Activated CD4-positive, alpha-beta T cell treated with anti-CD3 and anti-CD28 coated beads, Interleukin-2, amount 50 U/mL, for 24 hours (primary cell): ENCODE results near the gene GEMIN7.
A peak's percentile ranks its signal among the peaks of the same experiment; 100 is the strongest.
"Not testable (repeated sequence)": the region's sequence is repeated elsewhere in the genome, so short reads cannot be mapped to it uniquely, and the experiment has no call there.

ENCODE experiments used
- DNase-seq, 2 donors: peaks; one replicate each; pipeline ENCODE4 v3.0.0-alpha.2; 2020; ENCODE audit warnings: low read depth in 1 of 2, low spot score in 1 of 2

The GEMIN7 gene

GRCh38 chr19:45103156-45103507 lies 24.1 kb downstream of the GEMIN7 start:
- no peak for DNase-seq

DNA sequence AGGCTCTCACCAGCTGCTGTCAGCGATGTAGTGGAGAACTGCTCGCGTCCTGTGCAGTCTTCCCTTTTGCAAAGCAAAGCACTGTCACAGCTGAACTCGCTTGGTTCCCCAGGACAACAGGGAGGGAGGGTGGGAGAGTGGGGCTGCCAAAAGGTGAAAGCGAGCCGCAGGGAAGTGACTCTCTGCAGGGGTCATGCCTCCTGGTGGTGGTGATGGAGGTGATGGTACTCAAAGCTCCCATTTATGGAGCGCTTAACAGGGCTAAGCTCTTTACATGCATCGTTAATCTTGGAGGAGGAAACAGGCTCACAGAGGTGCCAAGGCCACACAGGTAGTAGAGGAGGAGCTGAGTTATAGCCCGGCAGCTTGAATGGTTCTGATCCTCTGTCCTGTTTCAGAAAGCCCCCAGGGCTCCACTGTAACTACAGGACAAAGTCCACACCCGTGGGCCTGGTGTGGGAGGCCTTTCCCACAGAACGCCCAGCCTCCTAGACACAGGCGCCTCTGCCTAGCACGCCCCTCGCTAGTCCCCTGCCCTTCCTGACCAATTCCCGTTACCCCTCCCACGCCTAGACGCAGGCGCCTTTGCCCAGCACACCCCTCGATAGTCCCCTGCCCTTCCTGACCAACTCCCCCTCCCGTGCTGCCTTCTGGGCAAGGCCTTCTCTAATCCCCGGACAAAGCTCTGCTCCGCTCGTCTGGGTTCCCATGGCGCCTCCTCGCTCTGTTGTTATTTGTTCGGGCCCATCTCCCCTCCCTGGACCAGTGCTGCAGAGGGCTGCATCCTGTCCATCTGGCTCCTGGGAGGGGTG lies 24.7 kb downstream of the GEMIN7 start:
- no peak for DNase-seq

- no peak for DNase-seq
Measured at GRCh38 chr19:45104658-45105349, 25.7 kb downstream of the GEMIN7 start.

DNA sequence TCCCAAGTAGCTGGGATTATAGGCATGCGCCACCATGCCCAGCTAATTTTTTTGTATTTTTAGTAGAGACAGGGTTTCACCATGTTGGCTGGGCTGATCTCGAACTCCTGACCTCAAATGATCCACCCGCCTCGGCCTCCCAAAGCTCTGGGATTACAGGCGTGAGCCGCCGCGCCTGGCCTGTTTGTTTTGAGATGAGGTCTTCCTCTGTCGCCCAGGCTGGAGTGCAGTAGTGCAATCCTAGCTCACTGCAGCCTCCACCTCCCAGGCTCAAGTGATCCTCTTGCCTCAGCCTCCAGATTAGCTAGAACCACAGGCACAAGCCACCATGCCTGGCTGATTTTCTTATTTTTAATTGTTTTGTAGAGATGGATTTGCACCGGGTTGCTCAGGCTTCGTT lies 27.3 kb downstream of the GEMIN7 start:
- not testable (repeated sequence) for DNase-seq

- no peak for DNase-seq
Measured at GRCh38 chr19:45107621-45108150, 28.6 kb downstream of the GEMIN7 start.

GRCh38 chr19:45110851-45111266 lies 31.8 kb downstream of the GEMIN7 start:
- no peak for DNase-seq

DNA sequence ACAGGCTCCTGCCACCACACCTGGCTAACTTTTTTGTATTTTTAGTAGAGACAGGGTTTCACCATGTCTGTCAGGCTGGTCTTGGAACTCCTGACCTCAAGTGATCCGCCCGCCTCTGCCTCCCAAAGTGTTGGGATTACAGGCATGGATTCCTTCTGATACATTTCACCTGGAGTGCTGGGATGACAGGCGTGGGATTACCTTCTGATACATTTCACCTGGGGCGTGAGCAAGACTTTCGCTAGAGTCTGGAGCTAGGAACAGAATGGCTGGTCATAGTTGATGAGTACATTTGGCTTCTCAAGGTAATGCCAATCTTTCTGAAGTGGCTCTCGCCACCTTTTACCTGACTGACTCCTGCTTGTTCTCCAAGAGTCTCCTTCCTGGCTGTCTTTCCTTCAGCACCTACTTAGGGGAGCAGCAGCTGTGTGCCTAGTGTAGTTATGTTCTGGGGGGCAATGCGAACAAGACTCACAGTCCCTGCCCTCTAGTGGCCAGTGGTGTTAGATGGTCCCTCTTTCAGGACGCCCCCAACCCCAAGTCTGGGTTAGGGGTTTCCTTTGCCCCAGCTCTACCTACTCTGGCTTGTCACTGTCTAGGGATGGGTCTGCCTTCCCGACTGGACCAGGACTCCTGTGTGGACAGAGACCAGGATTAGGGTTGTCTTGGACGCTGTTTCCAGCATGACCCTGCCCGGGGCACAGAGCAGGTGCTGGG lies 33.2 kb downstream of the GEMIN7 start:
- no peak for DNase-seq

DNA sequence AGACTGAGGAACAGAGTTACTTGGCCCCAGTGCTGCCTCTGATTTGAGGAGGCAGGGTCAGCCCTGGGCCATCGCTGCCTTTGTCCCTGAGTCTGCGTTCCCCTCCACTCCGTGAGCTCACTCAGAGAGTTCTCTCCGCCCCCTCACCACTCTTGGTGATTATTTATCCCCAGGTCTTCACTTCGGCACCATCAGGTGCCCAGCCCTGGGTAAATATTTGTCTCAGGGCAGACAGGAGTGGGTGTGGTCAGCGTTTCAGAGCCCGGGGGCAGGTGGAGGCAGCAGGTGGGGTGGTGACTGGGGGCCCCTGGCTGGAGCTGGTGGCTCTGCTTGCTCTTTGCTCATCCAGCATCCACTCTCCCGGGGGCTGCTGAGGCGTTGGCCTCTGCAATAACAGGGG lies 34.6 kb downstream of the GEMIN7 start:
- DNase-seq = no peak

DNA sequence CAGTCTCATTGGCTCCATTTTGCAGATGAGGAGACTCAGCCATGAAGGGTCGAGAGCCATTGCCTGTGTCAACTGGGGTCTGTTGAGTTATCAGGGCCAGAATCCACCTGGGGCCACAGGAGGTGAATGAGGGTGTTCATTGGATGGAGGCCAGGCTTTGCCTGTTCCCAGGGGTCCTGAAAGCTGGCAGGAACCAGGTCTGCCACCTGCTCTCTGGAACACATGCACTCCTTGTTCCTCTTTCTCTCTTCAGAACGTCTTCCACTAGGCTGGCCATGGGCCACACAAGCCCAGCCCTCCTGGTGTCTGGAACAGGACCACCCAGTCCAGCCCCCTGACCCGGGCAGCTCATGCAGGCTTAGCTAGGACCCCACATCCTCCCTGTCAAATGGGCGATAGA lies 35.1 kb downstream of the GEMIN7 start:
- no peak for DNase-seq

DNA sequence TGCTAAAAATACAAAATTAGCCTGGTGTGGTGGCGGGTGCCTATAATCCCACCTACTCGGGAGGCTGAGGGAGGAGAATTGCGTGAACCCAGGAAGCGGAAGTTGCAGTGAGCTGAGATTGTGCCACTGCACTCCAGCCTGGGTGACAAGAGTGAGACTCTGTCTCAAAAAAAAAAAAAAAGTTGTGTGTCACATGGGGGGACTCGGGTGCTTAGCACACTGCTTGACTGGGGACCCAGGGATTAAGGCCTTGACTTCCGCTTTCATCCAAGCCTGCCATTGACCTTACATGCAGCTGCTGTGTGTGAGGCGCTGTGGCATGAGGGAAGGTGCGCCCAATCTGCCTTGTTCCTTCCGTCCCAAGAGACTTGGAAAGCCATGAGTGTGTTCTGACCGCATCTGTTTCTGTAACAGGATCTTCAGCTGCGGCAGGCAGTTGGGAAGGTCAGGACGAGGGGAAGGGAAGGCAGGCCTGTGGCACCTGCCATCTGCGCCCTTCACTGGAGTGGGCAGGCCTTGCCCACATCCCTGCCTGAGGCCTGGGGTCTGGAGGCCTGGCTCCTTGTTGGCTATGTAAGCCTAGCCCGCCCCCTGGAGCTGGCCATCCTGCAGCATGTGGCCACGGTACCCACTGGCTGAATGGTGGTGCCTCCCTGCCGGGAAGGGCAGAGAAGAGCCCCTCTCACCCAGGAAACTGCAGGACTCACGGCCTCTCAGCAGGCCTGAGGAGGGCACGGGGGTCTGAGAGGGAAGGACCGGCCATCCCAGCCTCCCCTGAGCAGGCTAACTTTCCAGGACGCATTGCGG lies 37.0 kb downstream of the GEMIN7 start:
- DNase-seq = no peak

DNA sequence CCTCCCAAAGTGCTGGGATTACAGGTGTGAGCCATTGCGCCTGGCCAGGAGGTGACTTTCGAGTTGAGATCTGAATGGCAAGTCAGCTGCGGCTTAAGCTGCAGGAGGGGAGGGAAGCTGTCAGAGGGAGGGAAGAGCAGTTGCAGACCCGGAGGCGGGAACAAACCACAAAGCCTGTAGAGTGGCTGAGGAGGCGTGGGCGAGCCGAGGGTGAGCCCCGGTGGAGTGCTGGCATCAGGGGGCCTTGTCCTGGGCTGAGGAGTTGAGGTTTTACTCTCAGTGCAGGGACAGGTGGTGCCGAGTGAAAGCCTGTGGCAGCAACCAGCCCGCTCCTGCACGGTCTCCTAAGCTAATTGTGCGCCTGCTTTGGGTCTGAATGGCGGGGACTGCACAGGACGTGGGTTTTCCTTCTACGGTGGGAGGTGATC lies 38.1 kb downstream of the GEMIN7 start:
- DNase-seq = peak; percentile 16 to 33

GRCh38 chr19:45117671-45118070 lies 38.6 kb downstream of the GEMIN7 start:
- DNase-seq = no peak

DNA sequence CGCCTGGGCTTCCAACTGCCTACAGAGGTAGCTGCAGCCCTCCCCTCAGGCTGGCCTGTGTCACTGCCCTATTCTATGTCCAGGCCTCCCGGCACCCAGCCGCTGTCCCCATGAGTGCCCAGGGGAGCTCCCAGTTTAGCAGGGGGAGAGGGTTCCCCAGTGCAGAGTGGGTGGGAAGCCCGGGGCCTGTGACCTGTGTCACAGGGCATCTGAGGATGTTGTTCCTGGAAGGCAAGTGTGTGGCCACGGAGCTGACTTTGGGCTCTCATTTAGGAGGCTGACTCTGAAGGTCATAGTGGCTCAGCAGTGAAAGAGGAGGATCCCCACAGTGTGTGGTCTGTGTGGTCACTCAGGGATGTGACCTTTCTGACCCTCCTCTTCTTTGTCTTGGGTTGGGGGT lies 39.0 kb downstream of the GEMIN7 start:
- no peak for DNase-seq

DNA sequence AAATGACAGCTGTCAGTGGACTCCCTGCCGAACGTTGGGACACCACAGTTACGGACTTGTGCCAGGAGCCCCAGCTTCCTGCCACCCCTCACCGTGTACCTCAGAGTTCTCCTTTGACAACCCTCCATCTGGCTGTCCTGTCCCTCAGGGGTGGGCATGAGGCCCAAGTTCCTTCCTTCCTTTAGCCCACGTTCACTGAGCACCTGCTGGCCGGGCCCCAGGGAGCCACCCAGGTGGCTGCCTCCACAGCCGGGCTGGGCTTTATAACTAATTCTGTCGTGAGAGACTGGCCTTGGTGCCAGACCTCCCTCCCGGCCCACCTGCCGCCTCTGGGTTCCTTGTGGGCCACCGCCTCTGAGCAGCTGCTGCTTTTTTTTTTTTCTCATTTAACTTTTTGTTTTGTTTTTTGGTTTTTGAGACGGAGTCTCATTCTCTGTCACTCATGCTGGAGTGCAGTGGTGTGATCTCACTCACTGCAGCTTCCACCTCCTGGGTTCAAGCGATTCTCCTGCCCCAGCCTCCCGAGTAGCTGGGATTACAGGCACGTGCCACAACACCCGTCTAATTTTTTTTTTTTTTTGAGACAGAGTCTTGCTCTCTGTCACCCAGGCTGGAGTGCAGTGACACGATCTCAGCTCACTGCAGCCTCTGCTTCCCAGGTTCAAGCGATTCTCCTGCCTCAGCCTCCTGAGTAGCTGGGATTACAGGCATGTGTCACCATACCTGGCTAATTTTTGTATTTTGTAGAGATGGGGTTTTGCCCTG lies 39.7 kb downstream of the GEMIN7 start:
- DNase-seq = not testable (repeated sequence)

DNA sequence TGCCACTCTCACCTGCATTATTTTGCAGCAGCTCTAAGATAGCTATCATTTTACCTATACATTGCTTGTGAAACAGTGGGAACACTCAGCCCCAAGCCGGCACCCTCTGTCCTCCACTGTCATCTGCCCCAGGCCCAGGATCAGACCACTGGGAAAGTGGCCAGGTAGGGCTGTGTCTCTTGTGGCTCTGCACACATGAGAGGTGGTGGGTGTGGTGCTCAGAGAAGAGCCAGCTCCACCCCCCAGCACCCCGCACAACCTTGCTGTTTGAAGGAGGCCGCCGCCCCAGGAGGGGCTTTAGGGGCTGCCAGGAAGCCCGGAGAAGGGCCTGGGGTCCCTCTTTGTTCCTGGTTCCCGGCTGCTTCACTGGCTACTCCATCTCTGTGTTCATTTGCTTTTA lies 40.5 kb downstream of the GEMIN7 start:
- DNase-seq = no peak

DNA sequence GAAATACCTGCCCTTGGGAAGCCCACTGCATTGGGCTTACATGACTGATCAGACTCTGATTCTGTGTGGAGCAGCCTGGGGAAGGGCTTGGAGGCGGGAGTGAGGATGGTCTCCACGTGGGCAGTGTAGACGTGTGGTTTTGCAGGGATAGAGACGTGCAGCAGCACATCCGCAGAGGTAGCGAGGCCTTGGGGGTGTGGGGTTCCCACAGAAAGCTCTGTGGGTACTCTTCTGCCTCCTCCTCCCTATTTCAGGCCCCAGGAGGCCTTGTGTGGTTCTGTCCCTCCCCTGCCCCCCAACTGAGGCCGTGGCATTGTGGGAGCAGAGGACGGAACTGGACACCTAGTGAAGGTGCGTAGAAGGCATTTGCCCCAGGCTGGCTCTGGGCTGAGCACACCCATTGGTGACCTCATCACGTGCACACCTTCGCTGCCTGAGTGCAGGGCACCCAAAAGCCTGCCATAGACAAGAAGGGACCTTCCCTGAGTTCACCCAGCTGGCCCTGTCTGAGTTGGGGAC lies 42.8 kb downstream of the GEMIN7 start:
- DNase-seq = no peak

- no peak for DNase-seq
Measured at GRCh38 chr19:45122832-45123231, 43.8 kb downstream of the GEMIN7 start.

GRCh38 chr19:45123440-45123850 lies 44.4 kb downstream of the GEMIN7 start:
- DNase-seq = no peak

DNA sequence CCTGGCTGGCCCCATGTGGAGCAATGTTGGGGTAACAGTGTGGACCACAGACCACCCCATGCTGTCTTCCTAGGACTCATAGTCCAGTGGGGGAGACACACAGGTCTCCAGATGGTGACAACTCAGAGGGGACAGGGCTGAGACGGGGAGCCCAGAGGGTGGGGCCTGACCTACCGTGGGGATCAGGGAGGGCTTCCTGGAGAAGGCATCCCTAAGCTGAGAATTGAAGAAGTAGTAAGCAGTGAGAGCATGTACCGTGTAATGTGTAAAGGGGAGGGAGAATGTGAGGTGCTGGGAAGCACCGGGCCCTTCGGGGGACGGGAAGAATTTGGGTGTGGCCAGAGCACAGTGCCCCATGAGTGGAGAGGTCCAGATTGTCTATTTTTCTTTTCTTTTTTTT lies 45.0 kb downstream of the GEMIN7 start:
- DNase-seq = no peak

DNA sequence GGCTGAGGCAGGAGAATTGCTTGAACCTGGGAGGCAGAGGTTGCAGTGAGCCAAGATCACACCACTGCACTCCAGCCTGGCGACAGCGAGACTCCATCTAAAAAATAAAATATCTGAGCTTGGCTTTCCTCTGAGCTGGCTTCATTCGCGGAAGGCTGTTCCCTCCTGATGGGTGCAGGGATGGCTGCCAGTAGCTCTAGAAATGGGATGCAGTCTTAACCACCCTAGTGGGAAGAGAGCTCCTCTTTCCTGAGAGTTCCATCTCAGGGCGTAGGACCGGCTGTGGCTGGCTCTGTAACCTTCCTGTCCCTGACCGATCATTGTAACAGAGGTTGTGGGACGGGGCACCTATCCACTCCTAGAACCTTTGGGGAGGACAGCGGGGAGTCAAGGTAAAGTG lies 46.3 kb downstream of the GEMIN7 start:
- no peak for DNase-seq
